ENCODE measurements around the gene KBTBD12.
"Not testable (repeated sequence)": the region's sequence is repeated elsewhere in the genome, so short reads cannot be mapped to it uniquely, and the experiment has no call there.

The KBTBD12 gene

DNA sequence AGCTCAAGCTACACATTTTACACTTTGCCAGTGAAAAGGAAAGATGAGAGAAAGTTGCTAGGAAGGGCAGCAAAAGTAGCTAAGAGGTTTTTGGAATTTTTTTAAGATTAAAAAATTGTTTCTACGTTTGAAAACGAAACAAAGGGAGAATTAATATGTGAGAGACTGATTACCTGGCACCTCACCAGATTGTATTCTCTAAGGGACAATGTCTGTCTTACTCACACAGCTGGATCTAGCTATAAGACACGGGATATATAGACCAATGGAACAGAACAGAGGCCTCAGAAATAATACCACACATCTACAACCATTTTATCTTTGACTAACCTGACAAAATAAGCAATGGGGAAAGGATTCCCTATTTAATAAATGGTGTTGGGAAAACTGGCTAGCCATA, 9.5 kb upstream of the KBTBD12 start:
- no peak for DNase-seq

DNA sequence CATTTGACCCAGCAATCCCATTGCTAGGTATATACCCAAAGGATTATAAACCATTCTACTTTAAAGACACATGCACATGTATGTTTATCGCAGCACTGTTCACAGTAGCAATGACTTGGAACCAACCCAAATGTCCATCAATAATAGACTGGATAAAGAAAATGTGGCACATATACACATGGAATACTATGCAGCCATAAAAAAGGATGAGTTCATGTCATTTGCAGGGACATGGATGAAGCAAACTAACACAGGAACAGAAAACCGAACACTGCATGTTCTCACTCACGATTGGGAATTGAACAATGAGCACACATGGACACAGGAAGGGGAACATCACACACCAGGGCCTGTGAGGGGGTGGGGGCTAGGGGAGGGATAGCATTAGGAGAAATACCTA, 8.4 kb upstream of the KBTBD12 start:
- DNase-seq = not testable (repeated sequence)

DNA sequence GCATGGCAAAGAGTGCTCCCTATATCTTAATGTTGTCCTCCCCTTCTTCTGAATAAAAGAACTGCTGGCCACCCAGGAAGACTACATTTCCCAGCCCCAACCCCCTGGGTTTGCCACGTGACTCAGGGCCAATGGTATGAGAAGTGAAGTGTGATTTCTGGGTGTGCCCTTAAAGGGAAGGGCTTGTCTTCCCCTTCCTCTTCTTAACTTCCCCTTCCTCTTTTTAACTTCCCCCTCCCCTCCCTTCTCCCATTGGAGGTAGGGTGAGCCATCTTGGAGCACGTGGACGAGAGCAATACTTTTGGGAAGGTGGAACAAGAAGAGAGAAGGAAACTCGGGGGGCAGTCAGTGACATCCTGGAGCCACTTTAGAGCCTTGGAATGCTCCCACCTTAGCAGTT, 6.8 kb upstream of the KBTBD12 start:
- DNase-seq = no peak

DNA sequence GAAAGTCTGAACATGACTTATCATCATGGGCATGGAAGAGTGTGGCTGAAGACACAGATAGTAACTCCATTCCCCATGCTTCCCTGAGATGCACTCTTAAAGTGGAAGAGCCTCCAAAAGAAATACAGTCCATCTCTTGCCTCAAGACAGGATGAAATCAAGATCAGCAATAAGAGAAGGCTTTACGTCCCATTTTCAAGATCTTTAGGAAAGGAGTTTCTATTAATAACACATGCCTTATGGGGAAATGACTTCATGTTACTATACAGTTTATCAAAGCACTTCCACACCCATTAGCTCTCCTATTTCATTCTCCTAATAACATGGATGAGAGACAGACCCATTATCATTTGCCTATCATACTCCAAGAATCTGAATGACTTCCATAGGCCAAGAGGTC, 6.1 kb upstream of the KBTBD12 start:
- DNase-seq = no peak

DNA sequence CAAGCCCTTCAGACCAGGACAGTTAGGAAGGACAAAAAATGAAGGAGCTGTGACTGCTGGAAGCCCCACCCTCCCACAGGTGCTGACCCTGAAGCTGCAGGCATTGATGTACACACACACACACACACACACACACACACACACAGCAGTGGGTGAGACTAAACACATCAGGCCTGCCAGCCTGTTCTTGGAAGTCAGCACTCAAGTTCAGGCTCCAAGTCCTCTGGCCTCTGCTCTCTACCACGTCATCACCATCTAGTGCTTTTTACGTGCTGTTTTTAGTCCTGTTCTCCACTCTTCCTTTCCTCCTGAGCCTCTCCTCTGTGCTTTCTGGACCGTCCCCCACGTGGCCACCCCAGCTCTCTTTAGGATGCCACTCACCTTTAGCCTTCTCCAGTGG, 5.4 kb upstream of the KBTBD12 start:
- DNase-seq = no peak

DNA sequence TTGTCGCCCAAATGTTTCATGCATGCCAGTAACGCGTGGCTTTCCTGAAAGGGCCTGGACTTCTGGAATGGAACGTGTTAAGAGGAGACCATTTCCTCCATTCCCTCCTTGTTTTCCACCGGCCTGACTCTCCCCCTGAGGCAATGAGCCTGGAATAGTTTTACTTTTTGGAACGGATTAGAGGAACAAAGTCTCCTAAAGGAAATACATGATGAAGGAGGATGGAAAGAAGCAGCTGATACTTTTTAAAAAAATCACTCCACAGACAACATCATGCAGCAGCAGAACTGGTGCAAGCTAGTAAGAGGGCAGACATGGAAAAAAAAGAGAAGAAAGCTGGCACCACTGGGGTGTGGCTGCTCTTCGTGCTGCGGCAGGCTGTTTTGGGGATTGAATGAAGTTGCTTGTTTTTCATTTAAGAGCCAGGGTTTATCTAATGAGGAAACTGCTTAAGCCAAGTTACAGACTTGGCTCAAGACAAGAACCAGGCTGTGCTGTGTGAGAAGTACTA, 3.6 kb upstream of the KBTBD12 start:
- no peak for DNase-seq

DNA sequence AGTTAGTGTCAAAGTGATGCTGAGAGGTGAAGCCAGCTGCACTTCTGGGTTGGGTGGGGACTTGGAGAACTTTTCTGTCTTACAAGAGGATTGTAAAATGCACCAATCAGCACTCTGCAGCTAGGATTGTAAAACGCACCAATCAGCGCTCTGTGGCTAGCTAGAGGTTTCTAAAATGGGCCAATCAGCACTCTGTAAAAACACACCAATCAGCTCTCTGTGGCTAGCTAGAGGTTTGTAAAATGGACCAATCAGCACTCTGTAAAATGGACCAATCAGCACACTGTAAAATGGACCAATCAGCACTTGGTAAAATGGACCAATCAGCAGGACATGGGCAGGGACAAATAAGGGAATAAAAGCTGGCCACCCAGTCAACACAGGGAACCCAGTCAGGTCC, 1.2 kb upstream of the KBTBD12 start:
- not testable (repeated sequence) for DNase-seq

DNA sequence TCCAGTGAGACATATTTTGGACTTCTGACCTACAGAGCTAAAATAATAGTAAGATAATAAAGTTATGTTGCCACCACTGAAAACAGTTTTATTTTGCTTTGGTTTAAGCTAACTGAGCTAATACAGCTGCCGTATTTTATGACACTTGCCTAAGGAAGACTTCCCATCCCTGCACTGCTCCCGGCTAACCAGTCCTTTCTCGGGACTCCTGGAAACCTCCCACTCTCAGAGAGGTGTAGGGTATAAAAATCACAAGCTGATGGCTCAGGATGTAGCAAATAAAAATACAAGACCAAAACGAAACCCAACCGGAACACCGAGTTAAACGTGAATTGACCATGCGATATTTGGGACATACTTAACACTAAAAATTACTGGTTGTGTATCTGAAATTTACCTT, 448 bp upstream of the KBTBD12 start:
- DNase-seq = no peak

DNA sequence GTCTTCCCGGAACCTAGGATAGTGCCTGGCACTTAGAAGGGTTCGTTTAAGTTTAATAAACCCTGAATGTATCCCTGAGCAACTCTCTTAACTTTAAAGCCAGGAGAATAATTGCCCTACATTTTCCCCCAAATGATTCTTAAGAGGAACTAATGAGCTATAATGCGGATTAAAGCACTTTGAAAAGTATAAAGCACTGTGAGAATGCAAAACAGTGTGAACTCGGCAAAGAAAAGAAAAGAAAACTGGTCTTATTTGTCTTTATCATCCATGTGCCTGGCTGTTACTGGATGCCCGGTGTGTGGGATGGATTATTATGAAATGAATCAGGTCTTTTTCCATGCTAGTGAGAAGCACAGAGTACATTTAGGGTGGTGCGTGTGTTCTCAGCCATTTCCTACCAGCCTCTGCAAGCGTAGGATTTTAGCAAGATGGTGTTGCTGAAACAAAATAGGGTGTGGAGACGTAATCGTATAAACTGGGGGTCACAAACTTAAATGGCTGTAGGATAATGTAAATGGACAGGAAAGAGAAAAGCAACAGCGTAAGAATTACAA, 983 bp downstream of the KBTBD12 start:
- no peak for DNase-seq

DNA sequence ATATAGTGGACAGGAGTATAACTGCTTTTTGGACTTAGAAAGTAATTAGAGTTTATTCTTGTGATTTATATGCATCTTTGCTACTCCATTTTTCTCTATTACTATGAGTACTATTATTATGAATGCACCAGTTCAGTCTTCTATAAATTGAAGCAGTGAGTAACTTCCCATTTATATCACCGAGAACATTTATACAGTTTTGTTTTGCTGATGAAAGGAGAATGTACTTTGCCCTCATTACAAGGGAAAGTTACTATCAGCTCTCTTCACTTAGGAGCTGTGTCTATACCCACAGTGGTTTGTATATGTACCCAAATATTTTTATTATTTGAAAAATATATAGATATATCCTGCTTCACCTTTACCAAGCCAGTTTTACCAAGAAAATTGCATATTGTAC, 5.7 kb downstream of the KBTBD12 start:
- no peak for DNase-seq

DNA sequence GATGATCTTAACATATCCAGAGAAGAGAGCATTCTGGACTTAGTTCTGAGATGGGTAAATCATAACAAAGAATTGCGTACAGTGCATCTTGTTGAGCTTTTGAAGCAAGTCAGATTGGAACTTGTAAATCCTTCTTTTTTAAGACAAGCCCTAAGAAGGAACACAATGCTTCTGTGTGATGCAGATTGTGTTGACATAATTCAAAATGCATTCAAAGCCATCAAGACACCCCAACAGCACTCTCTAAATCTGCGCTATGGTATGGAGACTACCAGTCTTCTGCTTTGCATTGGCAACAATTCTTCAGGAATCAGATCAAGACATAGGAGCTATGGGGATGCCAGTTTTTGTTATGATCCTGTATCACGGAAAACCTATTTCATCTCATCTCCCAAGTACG, 8.6 kb downstream of the KBTBD12 start:
- no peak for DNase-seq

DNA sequence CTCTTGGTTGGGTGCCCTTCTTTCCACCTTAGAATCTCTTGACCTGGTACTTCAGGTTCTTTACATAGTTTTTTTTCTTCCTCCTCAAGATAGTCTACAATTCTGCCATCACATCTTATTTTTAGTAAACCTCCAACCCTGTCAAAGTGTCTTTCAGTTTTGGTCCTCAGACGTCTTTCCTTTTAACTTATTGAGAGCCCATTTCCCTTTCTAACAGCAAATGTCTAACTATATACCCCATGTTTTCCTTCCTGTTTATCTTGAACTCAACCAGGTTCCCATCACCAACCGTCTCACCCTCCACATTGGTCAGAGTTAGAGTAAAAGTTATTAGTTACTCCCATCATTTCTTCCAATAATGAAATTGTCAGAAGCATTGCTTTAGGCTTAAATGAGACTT, 10.4 kb downstream of the KBTBD12 start:
- no peak for DNase-seq

DNA sequence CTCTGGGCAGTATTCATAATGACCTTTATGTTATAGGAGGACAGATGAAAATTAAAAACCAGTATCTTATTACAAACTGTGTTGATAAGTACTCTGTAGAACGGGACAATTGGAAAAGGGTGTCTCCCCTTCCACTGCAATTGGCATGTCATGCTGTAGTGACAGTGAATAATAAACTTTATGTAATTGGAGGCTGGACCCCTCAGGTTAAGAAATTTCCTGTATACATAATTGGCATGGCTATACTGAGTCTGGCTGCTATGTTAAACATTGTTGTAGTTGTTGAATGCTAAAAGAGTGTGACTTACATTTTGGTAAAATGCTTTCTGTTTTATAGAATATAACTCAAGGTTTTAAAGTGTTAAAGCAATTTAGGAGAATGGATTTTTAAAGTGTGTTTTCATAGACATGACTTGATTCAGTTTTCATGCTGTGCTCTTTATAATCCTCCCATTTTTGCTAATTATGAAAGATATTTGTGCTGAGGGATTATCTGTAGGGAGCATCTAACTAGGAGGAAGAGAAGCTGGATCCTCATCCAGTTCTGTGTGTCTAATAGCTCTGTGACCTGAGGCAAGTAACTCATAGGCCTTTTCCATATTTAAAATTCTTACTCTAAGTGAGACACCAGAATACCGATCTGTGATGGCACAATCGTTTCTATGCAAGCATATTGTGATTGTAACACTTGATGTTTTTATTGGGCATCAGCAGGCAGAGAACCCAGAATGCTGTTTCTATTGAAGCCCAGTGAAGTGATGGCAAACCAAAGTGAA, 13.0 kb downstream of the KBTBD12 start:
- DNase-seq = no peak

DNA sequence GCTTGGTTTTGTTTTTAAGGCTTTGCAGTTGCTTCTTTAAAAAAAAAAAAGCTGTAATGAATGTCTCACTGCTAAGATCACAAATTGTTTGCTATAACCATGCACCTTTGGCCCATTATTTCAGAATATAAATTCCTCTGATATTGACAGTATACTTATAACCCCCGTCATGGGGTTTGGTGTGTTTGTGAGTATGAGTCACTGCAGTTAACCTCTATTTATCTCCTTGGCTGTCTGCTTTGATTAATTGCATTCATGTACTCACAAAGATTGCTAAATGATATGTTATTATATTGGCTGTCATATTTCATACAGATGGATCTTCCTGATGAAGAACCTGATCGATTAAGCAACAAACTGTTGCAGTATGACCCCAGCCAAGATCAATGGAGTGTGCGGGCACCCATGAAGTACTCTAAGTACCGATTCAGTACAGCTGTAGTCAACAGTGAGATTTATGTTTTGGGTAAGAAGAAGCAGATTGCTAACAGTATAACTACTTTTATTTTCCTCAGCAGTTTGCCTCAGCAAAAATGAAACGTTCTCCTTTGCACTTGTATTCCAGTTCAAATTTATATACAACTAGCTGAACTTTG, 14.9 kb downstream of the KBTBD12 start:
- DNase-seq = no peak

DNA sequence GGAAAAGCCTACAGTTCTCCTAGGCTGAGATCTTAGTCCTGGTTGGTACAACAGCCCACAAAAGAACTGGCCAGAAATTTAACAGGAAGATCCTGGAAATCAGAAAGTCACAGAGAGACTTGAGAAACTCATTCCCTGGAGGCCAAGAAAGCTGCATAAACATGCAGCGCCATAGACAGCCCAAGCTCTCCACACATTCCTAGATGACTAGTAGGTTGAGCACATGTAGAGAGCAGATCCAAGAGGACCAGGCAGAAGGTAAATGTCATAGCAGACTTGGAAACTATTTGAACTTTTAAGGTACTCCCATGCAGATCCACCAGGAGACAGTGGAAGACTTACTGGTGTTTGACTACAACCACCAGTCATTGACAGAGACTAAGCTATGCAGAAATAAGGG, 18.4 kb downstream of the KBTBD12 start:
- DNase-seq = no peak

DNA sequence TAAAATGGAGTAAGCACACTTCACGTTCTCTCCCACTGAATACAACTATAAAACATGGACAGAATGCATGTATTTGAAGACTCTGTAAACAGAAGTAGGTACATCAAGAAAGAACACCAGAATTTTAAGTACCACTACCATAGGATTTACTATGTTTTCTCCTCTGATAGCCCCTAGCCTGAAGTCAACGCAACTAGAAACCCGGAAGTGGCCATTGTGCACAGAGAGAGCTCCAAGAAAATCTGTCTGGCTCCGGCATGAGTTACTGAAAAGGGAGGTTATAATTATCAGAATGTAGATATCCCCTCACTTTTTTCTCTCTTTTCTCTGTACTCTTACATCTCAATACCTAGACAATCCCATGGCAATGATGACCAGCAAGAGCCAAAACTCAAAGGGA, 23.8 kb downstream of the KBTBD12 start:
- no peak for DNase-seq

DNA sequence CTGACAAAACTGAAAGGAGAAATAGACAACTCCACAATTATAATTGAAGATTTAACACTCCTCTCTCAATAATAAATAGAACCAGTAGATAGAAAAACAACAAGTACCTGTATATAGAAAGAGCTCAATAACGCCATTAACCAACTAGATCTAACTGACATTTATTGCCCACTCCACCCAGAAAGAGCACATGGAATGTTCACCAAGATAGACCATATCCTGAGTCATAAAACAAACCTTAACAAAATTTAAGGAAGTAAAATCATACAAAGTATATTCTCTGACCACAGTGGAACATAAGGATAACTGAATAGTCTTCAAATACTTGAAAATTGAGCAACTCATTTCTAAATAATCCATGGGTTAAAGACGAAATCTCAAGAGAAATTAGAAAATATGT, 25.1 kb downstream of the KBTBD12 start:
- no peak for DNase-seq

DNA sequence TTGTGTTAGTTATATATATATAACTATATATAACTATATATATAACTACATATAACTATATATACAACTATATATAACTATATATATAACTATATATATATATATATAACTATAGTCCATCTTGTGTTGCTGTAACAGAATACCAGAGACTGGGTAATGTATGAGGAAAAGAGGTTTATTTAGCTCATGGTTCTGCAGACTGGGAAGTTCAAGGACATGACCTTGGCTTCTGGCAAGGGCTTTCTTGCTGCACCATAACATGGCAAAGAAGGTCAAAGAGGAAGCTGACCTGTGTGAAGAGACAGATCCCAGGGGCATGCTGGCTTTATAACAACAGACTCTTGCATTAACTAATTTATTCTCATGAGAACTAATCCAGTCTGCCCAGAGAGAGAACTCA, 27.6 kb downstream of the KBTBD12 start:
- DNase-seq = no peak

DNA sequence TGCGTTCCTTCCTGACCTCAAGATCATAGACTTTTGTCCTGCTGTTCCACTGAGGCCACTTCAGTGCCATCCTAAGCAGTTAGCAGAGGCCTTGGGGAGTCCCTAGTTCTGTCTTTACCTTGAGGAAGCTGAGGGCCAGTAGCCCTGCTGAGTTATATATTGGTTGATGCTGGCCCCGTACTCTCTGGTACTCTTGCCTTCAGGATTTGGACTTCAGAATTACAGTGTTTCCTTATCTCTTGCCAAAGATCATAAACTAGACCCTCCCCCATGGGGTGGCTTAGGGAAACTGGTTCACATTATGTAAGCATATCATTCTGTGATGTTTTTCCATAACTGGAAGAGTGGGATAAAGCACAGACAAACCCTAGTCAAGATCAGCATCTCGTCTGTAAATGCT, 33.2 kb downstream of the KBTBD12 start:
- DNase-seq = no peak

DNA sequence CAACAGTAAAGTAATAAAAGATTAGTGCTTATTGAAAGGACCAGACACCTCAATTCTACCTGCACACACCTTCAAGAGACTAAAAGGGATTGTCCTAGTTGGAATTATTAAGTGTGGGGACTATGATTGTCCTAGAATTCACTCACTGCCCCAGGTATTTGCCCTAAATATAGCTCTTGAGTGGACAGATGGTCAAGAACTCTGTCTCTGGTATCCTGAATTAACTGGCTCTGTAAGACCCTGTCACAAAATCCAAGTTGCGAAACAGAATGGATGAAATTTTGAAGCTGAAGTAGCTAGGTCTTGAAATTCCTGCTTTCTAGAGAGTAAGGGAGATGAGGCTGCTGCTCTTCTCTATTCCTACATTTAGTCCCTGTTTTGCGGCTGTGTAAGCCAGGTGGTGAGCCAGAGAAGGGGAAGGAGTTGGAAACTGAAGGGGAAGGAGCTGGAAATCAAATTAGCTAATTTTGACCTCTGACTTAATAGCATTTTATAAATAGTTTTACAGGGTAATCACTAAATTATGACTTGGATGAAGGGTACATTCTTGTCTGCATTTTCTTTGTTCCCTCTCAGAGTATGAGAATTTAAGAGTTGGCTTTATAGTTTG, 34.5 kb downstream of the KBTBD12 start:
- no peak for DNase-seq

DNA sequence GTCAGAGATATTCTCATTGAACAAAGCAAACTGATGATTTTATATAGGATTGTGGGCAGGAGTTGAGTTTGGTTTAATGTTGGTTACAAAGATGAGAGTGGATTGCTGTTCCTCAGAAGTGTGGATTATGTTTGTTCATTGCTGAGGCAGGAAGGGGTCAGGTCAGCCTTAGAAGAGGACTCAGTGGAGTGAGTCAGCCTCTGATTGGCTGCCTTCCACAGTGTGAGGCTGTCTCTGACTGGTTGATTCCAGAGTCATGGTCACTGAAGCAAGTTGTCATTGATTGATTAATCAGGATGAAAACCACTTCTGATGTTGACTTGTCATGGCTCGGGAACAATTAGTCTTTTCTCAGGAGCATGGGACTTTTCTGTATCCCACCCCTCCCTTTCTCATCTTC, 36.2 kb downstream of the KBTBD12 start:
- DNase-seq = no peak

DNA sequence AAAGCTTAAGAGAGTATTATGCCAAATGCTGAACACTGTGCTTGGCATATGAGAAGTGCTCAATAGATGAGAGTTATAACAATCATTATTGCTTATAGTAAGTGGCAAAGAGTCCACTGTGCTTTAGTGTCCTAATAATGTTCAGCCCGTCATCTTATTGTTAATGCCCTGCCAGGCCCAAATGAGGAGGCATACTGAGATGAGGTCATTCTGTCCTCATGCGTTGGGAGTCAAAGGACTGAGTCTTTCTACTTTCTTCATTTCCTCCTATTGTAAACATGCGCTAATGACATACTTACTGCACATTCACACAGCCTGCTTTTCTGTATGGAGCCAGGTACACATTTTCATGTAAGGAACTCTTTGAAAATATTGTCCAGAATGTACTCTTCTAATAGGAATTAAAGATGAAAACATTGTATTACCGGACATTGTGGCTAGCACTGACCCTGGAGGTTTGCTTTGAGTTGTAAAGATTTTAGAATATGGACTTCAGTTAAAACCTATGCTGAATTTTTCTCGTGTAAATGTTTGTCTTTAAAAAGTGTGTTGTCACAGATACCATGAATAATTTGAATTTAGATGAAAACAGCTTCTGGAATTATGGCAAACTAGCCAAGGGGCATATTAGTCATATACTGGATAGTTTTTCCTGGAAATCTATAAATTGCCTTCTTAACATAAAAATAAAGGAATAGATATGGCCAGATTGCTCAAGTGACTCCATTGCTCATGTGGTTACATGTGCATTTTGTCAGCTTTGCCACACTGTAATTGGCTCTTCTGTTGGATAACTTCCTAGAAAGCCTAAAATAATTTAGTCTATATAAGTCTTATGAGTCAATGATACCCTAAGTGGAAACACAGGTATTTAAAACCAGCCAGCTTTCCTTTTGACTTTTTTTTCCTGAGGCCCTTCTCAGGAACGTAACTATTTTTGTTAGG, 38.3 kb downstream of the KBTBD12 start:
- DNase-seq = no peak

DNA sequence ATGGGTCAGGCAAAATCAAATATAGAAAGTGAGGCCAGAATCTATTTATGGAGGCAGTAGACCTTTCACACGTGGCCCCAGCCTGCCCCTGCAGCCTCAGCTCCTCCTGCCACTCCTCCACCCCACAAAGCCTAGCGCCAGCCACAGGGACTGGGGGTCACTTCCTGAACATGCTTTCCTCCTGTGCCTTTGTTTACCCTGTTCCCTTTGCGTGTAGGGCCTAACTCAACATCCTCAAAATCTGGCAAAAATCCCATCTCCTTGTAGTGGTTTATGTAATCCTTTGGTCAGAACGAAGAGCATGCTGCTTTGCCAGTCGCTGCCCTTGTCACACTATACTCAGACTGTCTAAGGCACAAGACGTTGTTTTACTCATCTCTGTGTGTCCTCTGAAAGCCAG, 39.6 kb downstream of the KBTBD12 start:
- no peak for DNase-seq

Data from SHP77 treated with DMSO at 0.1 percent for 48 hours (cell line).